ENCODE measurements around the gene PREP. TPM values are rescaled to one million over a fixed set of nuclear protein-coding genes. Genes with fewer than 3 reads are reported as not detected.

The PREP gene
- total and polyA plus RNA-seq, 9 donors = 12.5 to 34.2 (median 21.8) TPM

DNA sequence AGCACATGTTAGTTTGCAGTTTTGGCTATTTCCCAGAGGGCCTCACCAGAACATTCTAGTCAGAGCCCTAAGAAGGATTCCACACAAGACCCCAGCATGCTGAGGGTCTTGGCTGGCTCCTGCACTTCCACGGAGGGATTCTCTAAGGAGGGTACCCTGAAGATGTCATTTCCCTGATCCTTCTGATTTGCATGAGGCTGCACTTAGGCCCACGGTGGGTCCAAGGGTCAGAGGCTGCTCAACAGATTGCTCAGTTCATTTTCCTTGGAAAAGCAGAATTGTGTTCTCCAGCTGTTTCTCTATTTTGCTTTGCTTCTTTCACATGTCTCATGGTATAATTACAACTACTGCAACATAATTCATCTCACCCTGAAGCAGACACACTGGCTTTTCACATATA is 22.2 kb downstream of the PREP start:
- no peaks in the 10 kb centered on the region for H3K9me3 ChIP-seq
- H3K4me3 ChIP-seq = no peak overlapping the region
- 77 to 78% (median 77%) methylated on average over 2 of the region's 2 CpGs for WGBS, 3 donors
- intact Hi-C loops (cut with DNase I) = no loop called here
- TF ChIP-seq CTCF (IDR thresholded peaks at IDR 0.05) (no peak), EP300 (IDR thresholded peaks at IDR 0.05) (no peak), POLR2A (IDR thresholded peaks at IDR 0.05) (no peak)
- H3K36me3 ChIP-seq = no peaks in the 10 kb centered on the region
- no peak overlapping the region for H3K27ac ChIP-seq
- peaks cover 6% of the 10 kb centered on the region for H3K4me1 ChIP-seq (ENCODE audit: insufficient read depth)
- DNase-seq = no peak
- H3K27me3 ChIP-seq = no peaks in the 10 kb centered on the region

GRCh38 chr6:105375797-105376196 is 27.1 kb downstream of the PREP start:
- WGBS, 3 donors = 88 to 95% (median 92%) methylated on average over 3 of the region's 3 CpGs
- intact Hi-C loops (cut with DNase I) = no loop called here
- Histone ChIP-seq H3K4me1 (ENCODE audit: insufficient read depth) (peaks cover 2% of the 10 kb centered on the region), H3K27ac (no peak overlapping the region), H3K9me3 (no peaks in the 10 kb centered on the region), H3K27me3 (no peaks in the 10 kb centered on the region), H3K4me3 (no peak overlapping the region), H3K36me3 (no peaks in the 10 kb centered on the region)
- TF ChIP-seq EP300 (IDR thresholded peaks at IDR 0.05) (no peak), CTCF (IDR thresholded peaks at IDR 0.05) (no peak), POLR2A (IDR thresholded peaks at IDR 0.05) (no peak)
- no peak for DNase-seq

- H3K27ac ChIP-seq = no peak overlapping the region
- no peaks in the 10 kb centered on the region for H3K36me3 ChIP-seq
- no peaks in the 10 kb centered on the region for H3K9me3 ChIP-seq
- H3K27me3 ChIP-seq = no peaks in the 10 kb centered on the region
- TF ChIP-seq CTCF (IDR thresholded peaks at IDR 0.05) (no peak), EP300 (IDR thresholded peaks at IDR 0.05) (no peak), POLR2A (IDR thresholded peaks at IDR 0.05) (no peak)
- H3K4me1 ChIP-seq (ENCODE audit: insufficient read depth) = no peaks in the 10 kb centered on the region
- no peak overlapping the region for H3K4me3 ChIP-seq
- WGBS, 3 donors = 74 to 80% (median 75%) methylated on average over 4 of the region's 4 CpGs
- no peak for DNase-seq
- intact Hi-C loops (cut with DNase I) = no loop called here
These were observed 28.9 kb downstream of the PREP start for GRCh38 chr6:105374010-105374420.

DNA sequence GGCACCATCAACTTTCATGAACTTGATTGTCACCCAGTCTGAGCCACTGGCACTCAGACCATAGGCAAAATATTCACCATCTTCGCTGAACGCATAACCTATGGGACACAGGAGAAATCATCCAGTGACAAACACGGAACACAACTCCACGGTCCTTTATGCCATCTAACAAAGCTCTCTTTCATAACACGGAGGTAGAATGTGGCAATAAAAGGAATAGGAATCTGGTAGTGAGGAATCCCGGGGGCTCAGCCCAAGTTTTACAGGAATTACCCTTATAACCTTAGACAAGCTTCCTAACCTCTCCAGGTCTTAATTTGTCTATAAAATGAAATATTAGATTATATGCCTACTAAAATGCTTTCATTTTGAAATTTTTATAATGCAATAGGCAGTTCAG is 29.4 kb downstream of the PREP start:
- 96% methylated on average over 6 of the region's 6 CpGs for WGBS, 3 donors
- Histone ChIP-seq H3K27ac (no peak overlapping the region), H3K4me3 (no peak overlapping the region), H3K36me3 (no peaks in the 10 kb centered on the region), H3K9me3 (no peaks in the 10 kb centered on the region), H3K27me3 (no peaks in the 10 kb centered on the region), H3K4me1 (ENCODE audit: insufficient read depth) (no peaks in the 10 kb centered on the region)
- intact Hi-C loops (cut with DNase I) = no loop called here
- no peak for TF ChIP-seq CTCF (IDR thresholded peaks at IDR 0.05)
- no peak for TF ChIP-seq EP300 (IDR thresholded peaks at IDR 0.05)
- TF ChIP-seq POLR2A (IDR thresholded peaks at IDR 0.05) = no peak
- DNase-seq = no peak

GRCh38 chr6:105372849-105373182 is 30.1 kb downstream of the PREP start:
- intact Hi-C loops (cut with DNase I) = no loop called here
- Histone ChIP-seq H3K27me3 (no peaks in the 10 kb centered on the region), H3K27ac (no peak overlapping the region), H3K9me3 (no peaks in the 10 kb centered on the region), H3K4me1 (ENCODE audit: insufficient read depth) (no peaks in the 10 kb centered on the region), H3K36me3 (no peaks in the 10 kb centered on the region), H3K4me3 (no peak overlapping the region)
- WGBS, 3 donors = 86 to 92% (median 92%) methylated on average over 3 of the region's 3 CpGs
- TF ChIP-seq POLR2A (IDR thresholded peaks at IDR 0.05) (no peak), CTCF (IDR thresholded peaks at IDR 0.05) (no peak), EP300 (IDR thresholded peaks at IDR 0.05) (no peak)
- no peak for DNase-seq

Data from ovary (tissue), 9 donors.